VCaP (cell line): ENCODE results near the gene TNIK.
A peak's percentile ranks its signal among the peaks of the same experiment; 100 is the strongest.

Source experiments
- H3K27ac ChIP-seq: fragments of 450-650 bp; 2 replicates; pipeline ENCODE4 v1.5.1; 2017
- TF ChIP-seq, protein P1 (sequence below): fragments of 450-650 bp; conservative IDR thresholded peaks from 2 replicates; pipeline ENCODE4 v1.5.1; 2017; ENCODE audit warnings: mild to moderate bottlenecking, moderate library complexity

The TNIK gene

DNA sequence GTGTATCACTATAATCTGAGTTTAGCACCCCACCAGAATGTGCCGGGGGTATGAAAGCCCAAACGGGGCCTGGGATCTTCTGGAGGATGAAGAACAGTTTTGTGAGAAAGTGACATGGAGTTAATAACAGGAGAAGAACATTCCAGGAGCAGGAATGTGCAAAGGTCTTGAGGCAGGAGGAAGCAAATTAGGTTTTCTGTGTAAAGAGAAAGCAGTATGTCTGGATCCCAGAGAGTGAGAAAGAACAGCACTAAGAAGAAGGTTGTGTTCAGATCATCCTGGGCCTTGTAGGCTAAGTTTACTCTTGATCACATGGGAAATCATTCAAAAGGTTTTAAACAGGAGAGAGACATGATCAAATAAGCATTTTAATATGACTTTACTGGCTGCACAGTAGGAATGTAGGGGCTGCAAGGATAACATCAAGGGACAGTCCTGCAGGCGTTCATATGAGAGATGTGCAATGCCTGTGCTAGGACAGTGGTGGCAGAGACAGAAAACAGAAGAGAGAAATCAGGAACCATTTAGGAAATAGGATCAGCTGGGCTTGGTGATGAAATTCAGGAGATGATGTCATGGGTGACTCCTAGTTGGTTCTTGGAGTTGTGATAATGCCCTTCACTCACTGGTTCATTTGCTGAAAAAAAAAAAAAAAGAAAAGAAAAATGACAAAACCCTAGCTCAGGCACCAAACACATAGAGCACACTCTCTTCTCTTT lies 113.5 kb downstream of the TNIK start:
- H3K27ac ChIP-seq = no peak overlapping the region

DNA sequence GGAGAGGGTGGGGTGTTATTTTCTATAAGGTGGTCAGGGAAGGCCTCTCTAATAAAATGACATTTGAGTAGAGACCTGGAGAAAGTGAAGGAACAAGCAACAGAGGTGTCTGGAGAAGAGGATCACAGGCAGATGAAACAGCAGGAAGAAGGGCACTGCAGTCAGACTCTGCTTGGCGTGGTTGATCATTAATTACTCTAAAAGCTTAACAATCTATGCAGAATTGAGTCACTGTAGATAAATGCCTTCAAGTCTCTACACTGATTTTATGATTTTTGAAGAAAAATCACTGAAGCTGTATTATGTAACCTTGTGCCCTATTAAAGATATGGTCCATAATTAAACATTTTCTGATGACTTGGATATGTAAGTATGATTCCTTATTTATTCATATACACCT lies 114.2 kb downstream of the TNIK start:
- no peak overlapping the region for H3K27ac ChIP-seq
- TF ChIP-seq, protein P1, sequence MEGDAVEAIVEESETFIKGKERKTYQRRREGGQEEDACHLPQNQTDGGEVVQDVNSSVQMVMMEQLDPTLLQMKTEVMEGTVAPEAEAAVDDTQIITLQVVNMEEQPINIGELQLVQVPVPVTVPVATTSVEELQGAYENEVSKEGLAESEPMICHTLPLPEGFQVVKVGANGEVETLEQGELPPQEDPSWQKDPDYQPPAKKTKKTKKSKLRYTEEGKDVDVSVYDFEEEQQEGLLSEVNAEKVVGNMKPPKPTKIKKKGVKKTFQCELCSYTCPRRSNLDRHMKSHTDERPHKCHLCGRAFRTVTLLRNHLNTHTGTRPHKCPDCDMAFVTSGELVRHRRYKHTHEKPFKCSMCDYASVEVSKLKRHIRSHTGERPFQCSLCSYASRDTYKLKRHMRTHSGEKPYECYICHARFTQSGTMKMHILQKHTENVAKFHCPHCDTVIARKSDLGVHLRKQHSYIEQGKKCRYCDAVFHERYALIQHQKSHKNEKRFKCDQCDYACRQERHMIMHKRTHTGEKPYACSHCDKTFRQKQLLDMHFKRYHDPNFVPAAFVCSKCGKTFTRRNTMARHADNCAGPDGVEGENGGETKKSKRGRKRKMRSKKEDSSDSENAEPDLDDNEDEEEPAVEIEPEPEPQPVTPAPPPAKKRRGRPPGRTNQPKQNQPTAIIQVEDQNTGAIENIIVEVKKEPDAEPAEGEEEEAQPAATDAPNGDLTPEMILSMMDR = no peak

More for the DNA sequence above, 113.5 kb downstream of the TNIK start:
- TF ChIP-seq, protein P1 = no peak

DNA sequence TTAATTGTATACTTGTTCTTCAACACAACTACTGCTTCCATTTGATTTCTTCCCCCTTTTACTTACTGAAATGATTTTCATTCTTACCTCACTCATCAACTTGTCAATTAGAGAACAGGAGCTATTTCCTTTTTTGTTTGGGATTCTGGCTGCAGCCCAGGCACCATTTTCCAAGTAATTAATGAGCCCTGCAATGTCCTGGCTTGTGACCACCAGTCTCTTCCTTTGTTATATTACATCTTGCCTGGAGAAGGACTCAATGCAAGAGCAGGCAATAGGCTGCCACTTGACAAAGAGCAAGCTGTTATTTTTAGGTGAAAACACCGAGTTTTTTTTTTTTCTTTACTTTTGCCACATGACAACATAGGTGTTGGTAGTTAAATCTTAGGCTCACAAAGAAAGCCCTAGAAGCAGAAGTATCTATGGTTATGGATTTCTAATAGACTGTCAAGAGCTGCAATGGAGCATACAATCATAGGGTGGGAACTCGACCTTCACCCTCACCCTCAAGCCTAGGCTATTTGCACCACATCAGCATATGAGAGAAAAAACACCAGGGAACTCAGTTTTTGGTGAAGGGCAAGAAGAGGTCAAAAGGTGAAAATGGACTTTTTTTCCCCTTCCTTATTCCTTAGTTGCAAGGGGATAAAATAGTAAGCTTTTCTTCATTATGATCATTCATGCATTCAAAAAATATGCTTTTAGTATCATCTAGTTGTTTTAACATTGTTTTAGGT lies 114.9 kb downstream of the TNIK start:
- TF ChIP-seq, protein P1 = no peak
- H3K27ac ChIP-seq = no peak overlapping the region

DNA sequence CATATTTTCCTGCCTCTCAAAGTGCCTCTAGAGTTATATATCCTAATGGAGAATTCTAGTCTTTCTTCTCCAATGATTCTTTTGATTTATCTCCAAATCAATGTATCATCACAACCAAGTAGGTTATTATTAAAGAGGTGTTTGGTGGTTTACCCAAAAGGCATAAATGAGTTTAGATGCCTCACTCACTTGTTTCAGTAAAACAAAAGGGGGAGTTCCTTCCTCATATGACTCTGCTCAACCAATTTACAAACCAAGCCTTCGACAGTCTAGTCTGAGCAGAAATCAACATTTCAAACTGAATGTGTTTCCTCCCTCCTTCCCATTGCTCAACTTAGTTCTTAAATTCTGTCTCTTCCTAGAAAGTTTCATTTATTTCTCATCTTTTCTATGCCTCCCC lies 116.5 kb downstream of the TNIK start:
- TF ChIP-seq, protein P1 = no peak
- H3K27ac ChIP-seq = no peak overlapping the region

DNA sequence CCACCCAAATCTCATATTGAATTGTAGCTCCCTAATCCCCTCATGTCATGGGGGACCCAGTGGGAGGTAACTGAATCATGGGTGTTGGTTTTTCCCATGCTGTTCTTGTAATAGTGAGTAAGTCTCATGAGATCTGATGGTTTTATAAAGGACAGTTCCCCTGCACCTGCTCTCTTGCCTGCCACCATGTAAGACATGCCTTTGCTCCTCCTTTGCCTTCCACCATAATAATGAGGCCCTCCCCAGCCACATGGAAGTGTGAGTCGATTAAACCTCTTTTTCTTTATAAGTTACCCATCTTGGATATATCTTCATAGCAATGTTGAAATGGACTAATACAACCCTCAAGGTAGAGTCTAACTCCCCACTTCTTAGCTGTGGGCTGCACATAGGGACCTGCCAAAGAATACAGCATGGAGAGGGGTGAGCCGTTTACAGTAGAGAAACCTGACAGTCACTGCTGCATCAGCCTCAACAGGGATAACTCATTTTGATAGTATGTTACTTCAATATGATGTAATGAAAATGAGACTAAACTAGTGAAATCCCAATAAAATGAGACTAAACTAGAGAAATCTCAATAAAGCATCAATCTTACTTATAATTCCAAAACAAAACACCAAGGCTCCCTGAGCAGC lies 117.3 kb downstream of the TNIK start:
- no peak overlapping the region for H3K27ac ChIP-seq
- TF ChIP-seq, protein P1 = no peak

DNA sequence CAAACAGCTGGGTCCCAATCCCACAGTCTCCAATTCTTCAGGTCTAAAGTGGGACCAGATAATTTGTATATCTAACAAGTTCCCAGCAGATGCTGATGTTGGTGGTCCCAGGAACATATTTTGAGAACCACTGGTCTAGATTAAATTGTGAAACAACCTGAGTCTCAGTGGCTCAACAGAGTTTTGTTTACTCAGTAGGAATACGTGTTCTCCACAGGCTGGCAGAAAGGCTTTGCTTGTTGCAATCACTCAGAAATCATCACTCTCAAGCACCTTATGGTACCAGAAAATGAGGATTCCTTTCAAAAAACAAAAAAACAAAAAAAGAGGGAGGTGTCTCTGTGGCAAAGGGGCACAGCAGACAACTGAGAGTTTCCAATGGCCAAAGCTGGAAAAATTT lies 118.0 kb downstream of the TNIK start:
- no peak overlapping the region for H3K27ac ChIP-seq
- TF ChIP-seq, protein P1 = no peak

DNA sequence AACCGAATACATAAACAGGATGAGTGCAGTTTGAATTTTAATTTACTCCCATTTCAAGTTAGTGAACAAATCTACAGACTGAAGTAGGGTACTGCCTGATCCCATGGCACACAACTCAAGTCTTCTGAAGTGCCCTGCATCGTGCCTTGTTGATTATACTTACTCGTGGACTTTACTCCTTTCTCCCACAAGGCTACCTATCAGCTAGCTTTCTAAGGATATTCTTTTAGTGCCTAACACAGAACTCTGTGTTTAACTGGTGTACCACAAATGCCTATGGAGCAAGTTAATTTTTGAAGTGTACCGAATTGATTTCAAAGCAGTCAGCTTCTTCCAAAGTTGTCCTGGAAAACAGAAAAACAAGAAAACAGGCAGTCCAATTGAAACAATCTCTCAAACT lies 119.8 kb downstream of the TNIK start:
- H3K27ac ChIP-seq = peak overlapping the region; percentile 76; the same call in 1 of the 2 replicates
- TF ChIP-seq, protein P1 = no peak
